ENCODE data around the gene CCDC6.

- TF ChIP-seq CTCF (IDR thresholded peaks at IDR 0.05) = no peak
- TF ChIP-seq POLR2A (IDR thresholded peaks at IDR 0.05) = no peak
These were observed 164.8 kb downstream of the CCDC6 start for GRCh38 chr10:59741583-59741982.

All from testis (tissue), 2 donors.